GM21723 (cell line): Measurements from ENCODE around the gene ROBO1.

ENCODE experiments used
- ATAC-seq: cut with Tn5 transposase; IDR thresholded peaks from one replicate; pipeline ENCODE4 v1.9.1; 2021; ENCODE audit warnings: mild to moderate bottlenecking, moderate library complexity; ENCODE audit not compliant: unreplicated experiment

Gene ROBO1

GRCh38 chr3:79103307-79103706 is 664.5 kb downstream of the ROBO1 start:
- no peak for ATAC-seq

- ATAC-seq: no peak
Measured at GRCh38 chr3:79097964-79098660, 669.7 kb downstream of the ROBO1 start.

- no peak for ATAC-seq
Measured at GRCh38 chr3:79094654-79095053, 673.1 kb downstream of the ROBO1 start.

DNA sequence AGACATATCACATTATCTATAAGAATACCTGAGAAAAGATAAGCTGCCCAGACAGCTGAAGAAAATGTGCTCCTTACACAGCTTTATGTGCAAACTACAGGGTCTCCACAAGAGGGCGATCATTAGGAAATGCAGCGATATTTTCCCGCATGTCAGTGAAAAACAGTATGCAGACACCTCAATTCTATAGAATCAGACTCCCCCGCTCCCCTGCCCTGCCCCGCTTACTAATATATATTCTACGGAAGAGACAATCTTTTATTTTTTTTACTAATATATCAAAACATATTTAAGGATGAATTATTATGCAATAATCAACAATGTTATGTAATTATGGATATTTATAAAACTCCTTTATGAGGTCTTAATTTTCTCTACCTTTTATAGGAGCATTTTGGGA is 681.3 kb downstream of the ROBO1 start:
- peak; percentile 97 for ATAC-seq

DNA sequence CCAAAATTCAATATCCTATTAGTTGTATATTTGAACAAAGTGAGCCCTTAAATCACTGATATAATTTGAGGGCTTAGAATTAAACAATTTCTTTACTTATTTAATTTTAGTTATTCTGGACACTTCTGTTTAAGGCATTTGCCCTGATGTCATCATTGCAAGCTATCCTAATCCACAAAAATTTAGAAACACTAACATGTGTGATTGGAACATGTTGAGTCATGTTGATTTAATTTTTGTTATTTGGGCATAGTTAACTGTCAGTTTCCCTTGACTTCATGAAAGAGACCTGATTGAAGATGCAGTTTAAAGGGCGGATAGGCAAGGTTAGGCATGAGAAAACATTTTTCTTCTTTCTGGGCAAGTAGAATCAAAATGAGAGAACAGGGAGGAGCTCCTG is 682.6 kb downstream of the ROBO1 start:
- no peak for ATAC-seq

- ATAC-seq: no peak
Measured at GRCh38 chr3:79081335-79081734, 686.5 kb downstream of the ROBO1 start.

- ATAC-seq: no peak
Measured at GRCh38 chr3:79074558-79074957, 693.2 kb downstream of the ROBO1 start.

GRCh38 chr3:79067734-79068133 is 700.1 kb downstream of the ROBO1 start:
- ATAC-seq: no peak

DNA sequence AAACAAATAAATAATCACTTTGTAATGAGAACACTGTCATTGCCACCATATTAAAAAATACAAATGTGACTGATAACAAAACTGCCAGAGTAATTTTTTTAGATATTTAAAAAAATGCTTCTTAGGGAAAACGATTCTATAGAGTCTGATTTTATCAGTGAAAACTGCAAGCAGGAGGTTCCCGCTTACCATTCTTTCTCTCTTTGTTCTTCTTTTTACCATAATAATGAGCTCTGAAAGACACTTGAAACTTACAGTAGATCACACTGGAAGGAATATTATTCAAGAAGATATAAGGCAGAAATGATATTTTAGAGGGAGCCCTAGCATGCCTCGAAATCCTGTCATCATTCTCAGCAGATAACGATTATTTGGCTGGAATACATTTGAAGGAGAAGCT is 701.3 kb downstream of the ROBO1 start:
- ATAC-seq: no peak

DNA sequence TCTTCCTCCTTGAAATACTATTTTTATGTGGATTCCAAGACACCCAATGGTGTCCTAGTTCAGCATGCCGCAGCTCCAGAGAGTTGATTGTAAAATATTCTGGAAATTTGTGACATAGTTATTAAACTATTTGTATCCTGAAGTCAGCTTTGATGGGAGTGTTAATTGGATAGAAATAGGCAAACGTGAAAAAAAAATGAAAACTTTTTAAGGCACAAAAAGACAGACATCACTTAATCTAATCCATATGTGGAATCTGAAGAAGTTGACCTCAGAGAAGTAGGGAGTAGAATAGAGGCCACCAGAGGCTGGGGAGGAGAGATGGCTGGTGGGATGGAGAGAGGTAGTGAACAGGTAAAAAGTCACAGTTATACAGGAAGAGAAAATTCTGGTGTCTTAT is 704.2 kb downstream of the ROBO1 start:
- ATAC-seq: no peak

GRCh38 chr3:79057756-79058155 is 710.0 kb downstream of the ROBO1 start:
- ATAC-seq: no peak

DNA sequence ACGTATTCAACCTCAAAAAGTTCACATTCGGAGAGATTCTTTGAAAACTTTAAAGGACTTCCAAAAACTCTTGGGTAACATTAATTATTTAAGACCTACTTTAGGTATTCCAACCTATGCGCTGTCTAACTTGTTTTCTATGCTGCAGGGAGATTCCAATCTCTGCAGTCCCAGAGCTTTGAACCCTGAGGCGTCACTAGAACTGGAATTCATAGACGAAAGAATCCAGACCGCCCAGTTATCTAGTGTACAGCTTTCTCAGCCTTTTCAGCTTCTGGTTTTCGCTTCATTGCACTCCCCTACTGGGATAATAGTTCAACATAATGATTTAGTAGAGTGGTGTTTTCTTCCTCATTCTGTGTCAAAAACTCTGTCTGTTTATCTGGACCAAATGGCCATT is 711.3 kb downstream of the ROBO1 start:
- ATAC-seq: no peak

DNA sequence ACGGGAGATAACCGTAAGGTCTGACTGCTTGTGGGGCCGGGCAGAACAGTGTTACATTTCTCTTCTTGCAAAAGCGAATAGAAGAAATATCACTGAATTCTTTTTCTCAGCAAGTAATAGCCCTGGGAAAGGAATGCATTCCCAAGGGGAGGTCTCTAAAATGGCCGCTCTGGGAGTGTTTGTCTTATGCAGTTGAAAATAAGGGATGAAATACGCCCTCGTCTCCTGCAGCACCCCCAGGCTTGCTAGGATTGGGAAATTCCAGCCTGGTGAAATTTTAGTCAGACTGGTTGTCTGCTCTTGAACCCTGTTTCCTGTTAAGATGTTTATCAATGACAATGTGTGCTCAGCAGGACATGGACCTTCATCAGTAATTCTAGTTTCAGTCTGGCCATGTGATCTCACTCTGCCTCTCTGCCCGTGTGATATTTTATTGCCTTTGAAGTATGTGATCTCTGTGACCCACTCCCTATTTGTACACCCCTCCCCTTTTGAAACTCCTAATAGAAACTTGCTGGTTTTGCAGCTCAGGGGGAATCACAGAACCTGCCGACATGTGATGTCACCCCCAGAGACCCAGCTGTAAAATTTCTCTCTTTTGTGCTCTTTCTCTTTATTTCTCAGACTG is 715.6 kb downstream of the ROBO1 start:
- no peak for ATAC-seq

DNA sequence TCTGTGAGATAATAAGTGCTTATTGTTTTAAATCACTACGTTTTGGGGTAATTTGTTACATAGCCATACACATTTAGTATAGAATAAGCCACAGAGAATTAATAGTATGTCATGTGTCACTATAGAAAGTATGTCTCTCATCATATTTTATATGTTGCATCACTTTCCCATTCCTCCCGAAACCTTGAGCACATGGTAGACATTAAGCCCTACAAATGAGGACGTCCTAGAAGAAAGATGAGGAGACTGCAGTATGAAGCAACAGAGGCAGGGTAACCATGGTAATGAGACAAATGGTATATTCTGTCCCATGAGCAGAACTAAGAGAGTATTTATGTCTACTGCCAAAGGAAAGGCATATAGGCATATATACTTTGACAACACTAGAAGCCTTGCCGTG is 720.2 kb downstream of the ROBO1 start:
- no peak for ATAC-seq

GRCh38 chr3:79041621-79042020 is 726.2 kb downstream of the ROBO1 start:
- no peak for ATAC-seq

DNA sequence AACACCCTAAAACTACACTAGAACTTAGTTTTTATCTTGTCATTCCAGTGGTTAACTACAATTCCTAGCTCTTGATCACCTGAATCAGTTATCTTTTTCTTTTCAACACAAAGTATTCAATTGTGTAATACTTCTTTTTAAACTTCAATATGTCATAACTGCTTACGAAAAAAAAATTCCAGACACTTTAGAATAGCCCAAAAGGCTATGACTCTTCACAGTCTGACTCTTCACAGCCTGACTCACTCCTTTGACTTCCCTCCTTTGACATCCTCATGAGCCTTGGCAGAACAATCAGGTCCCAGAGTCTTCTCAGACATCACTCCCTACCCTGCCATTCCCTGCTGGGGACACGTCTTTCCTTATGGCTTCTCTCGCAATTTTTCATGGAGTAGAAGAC is 727.1 kb downstream of the ROBO1 start:
- no peak for ATAC-seq

DNA sequence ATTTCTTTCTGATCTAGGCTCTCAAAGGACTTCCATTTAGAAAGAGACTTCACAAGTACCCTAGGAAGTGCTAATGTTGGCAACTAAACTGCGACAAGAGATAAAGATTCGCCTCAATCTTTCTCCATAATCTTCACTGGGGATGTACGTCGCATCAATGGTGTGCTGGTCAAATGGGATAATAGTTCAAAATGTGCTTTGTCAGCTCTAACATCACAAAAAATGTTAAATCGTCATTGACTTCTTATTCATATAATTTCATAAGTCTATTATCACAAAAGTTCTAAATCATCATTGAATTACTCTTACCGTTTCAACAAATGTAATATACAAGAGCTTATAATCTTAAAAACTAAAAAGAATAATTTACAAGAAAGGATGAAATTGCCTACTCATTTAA is 727.7 kb downstream of the ROBO1 start:
- ATAC-seq: no peak

DNA sequence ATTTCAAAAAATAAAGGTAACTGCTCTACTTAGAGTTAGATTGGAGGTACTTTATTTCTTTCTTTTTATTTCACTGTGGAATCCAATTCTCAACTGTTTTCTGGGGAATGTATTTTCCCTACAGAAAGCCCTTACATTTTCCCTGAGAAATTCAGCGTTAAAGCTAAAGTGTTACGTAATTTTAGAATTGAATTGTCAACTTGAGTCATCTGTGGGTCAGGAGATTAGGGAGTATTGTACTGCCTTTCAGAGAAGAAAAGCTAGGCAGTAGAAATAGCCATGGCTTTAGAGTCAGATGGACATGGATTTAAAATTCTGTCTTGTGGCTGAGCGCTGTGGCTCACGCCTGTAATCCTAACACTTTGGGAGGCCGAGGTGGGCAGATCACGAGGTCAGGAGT is 728.6 kb downstream of the ROBO1 start:
- no peak for ATAC-seq

DNA sequence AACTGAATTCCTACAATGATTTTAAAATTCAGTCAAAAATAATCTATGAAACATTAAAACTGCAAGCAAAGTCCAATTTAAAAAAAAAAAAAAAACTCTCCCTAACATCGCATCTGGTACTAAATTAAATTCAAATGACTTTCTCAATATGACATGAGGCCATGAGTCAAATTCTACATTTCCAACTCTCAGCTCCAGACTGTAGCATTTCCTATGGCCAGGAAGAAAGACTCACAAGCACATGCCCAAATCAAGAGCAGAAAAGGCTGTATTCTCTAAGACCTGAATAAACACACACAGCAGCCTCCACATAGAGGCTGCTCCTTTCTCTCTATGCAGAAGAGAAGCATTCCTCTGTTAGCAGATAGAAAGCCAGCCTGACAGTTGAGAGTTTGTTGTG is 729.2 kb downstream of the ROBO1 start:
- ATAC-seq: no peak

GRCh38 chr3:79038057-79038456 is 729.7 kb downstream of the ROBO1 start:
- no peak for ATAC-seq

GRCh38 chr3:79032686-79033318 is 735.0 kb downstream of the ROBO1 start:
- no peak for ATAC-seq

- no peak for ATAC-seq
Measured at GRCh38 chr3:79030157-79030556, 737.6 kb downstream of the ROBO1 start.
